DOHH2 (cell line): Measurements from ENCODE around the gene GYS2.

Experiments used
- CTCF ChIP-seq: fragments of 200-600 bp; sonication (generic); IDR thresholded peaks from one replicate; pipeline ENCODE4 v1.5.1; 2014; ENCODE audit warnings: antibody characterized with exemption, mild to moderate bottlenecking, low read depth, low read length; ENCODE audit not compliant: poor library complexity, severe bottlenecking
- EZH2phosphoT487 ChIP-seq: fragments of 200-600 bp; sonication (generic); IDR thresholded peaks from 2 replicates; pipeline ENCODE4 v1.6.1; 2017; ENCODE audit warnings: borderline replicate concordance, mild to moderate bottlenecking, antibody characterized with exemption, low read length, moderate library complexity, mixed read lengths

- TF ChIP-seq CTCF (no peak), EZH2phosphoT487 (no peak)
Measured at GRCh38 chr12:21543151-21543550, 61.5 kb downstream of the GYS2 start.
